GM21447 (cell line): ENCODE measurements around the gene TOLLIP.

Experiments used
- ATAC-seq: cut with Tn5 transposase; IDR thresholded peaks from one replicate; pipeline ENCODE4 v1.9.1; 2021; ENCODE audit not compliant: unreplicated experiment

The TOLLIP gene

DNA sequence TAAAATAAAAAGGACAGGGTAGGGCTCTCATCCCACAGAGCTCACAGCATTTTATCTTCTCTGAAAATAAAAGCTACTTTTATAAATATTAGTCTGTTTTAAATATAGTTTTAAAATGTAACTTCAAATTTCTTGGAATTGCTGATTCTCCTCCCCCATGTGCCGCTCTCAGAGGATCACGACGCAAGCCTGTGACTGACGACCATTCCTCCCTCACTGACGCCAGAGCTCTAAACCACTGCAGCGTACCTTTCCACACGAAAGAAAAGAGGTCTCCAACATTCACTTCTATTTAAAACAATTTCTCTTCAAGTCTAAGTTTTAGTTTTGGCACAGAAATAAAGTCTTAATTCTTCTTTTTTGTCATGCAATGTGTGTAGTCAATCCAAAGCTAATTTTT is 9.3 kb downstream of the TOLLIP start:
- no peak for ATAC-seq

DNA sequence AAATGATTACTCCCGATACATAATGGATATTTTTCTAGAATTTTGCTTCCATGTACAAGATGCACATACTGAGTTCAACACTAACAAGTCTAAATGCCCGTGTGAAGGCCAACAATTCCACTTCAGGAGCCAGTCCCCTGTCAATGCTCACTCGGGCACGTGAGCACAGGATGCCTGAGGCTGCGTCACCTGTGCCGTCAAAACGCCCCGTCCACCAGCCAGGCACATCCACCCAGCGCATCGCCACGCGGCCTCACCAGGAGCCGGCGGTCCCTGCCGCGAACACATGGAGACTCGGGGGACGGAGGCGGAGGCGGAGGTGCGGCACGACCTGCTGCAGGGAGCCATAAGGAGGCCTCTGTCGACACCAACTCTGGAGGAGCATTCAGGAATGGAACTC is 9.8 kb downstream of the TOLLIP start:
- no peak for ATAC-seq

DNA sequence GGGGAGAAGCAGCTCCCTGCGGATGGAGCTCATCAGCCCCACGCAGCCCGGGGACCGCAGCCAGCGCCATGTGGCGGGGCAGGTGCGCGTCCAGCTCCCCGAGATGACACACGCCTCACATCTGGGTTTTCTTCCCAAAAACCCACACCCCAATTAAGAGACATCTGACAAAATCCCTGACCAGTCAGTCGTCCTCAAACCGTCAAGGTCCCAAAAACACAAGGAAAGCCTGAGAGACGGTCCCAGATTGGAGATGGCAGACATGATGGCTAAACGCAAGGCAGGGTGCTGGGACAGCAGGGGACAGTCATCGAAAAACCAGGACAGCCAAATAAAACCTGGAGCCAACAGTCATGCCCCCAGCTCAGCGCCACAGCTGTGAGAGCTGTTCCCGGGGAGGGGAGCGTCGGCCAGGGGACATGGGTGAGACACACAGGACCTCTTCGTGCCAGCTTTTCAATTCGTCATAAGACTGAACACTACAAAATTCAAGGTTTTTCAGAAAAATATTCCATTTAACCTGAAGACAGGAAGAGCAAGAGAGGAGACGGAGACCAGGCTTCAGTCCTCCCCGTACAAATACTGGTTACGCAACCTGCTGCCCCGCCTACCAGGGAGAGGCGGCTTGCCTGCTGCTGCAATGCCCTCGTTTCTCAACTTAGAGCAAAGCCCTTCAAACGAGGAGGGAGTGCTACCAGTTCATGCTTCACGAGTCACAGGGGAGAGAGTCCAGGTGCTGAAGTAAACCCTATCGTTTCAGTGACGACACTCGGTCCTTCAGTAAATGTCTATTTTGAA is 10.5 kb downstream of the TOLLIP start:
- ATAC-seq: no peak

DNA sequence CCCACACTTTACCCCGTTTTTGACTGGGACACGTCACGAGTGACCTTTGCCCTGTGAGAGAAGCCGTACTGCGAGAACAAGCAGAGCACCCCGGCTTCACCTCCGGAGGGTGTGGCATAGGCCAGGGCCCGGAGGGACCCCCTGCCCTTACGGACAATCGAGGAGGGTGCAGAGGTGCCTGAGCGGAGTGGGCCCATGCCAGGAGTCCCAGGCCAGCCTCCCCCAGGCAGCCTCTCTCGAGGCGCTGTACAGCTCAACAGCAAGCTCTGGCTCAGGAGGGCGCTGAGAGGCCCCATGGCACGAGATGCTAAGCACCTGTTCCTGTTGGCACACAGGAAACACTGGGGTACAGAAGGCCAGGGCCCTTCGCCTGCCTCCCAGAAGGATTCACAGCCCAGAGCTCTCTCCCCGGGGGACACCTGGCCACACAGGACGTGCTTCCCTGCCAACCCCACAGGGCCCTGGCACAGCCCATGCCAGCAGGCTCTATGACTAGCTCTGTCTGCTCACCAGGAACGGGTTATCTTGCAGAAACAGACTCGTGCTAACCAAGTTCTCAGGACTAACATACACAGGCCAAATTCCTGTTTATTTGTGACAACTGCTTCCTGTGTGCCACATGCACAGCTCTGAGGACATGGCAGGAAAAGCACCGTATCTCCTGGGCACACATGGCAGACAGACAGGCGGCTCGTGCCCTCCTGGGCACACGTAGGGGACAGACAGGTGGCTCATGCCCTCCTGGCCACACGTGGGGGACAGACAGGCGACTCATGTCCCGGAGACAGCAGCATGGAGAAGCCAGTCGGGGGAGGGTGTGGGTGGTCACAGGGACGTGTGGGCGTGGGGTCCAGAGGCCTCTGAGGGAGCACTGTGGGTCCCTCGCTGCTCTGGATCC is 11.6 kb downstream of the TOLLIP start:
- no peak for ATAC-seq

DNA sequence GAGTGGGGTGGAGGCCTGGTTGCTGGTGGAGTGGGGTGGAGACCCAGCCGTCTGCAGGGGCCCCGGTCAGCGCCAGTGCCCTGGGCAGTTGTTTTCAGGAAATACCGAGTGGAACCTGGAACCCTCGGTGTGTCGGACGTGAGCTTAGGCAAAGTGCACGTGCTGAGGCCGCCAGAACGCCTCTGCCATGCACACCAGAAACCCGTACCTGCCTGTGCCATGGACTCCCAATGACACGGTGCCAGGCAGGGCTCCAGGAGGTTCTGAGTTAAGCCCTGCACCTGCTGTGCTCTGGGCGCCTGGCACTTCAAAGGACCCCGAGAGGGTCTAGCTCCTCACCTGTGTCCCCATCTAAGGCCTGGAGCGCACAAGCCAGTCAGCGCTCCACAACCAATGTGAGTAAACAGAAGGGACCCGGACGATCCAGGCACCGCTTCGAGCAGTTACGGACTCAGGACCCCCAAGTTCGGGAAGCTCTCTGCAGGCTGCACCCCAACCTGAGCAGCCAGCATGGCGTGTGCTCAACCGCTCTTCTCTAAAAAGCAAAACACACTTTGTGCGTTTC is 12.3 kb downstream of the TOLLIP start:
- ATAC-seq: no peak

DNA sequence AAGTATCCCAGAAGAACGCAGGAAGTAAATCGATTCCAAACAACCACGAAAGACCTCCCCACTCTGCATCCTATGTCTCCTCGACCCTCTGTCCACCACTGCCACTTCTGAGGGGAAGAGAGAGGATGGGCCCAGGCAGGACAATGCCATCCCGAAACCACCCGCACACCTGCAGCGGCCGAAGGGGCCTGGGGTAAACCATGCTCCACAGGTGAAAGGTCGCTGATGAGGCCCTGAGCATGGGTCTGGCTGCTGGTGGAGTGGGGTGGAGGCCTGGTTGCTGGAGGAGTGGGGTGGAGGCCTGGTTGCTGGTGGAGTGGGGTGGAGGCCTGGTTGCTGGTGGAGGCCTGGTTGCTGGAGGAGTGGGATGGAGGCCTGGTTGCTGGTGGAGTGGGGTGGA is 13.1 kb downstream of the TOLLIP start:
- ATAC-seq: no peak

DNA sequence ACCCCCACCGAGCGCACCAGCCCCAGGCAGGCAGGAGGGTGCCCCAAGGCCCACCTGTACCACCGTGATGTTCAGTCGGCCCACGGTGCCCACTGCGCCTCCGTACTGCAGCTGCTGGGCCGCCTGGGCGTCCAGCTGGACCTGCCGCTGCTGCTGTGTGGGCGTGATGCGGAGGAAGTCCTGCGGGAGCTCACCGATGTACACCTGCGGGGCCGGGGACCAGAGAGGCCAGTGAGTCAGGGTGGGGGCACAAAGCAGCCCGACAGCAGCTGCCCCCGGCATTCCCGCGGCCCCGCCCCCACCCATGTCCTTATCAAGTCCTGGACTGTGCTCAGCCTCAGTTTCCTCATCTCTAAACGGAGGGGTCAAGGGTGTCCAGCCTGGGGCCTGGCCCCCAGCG is 13.8 kb downstream of the TOLLIP start:
- no peak for ATAC-seq

DNA sequence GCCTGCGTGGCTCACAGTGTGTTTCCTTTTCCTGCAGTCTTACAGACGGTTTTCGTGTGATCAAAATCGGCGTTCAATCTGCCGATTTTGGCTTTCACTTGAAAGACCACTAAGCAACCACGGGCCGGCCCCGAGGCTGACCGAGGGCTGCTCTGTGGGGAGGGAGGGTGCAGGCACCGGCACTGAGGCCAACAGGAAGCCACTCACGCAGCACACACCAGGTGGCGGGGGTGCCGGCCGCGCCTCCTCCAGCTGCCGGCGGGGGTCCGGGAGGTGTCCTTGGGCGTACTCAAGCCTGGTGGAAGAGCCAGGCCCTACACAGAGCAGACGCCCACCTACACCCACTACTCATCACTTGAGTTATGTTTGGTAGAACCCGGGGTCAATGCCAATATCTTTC is 14.3 kb downstream of the TOLLIP start:
- no peak for ATAC-seq

DNA sequence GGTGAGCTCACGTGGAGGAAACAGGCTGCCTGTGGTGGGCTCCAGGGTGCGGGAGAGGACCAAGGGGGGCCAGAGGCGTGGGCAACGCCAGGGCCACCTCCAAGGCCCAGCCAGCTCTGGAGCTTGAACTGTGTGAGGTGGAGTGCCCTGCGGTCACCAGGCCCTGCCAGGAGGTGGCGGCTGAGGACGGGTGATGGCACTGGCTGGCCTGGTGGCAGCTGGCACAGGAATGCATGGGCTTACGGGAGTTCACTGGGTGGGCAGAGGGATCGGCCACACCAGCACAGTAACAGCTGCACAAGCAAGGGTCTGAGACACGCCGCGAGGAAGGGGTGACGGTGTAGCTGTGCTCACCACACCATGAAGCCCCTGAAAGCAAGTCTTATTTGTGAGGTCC is 15.8 kb downstream of the TOLLIP start:
- ATAC-seq: no peak

DNA sequence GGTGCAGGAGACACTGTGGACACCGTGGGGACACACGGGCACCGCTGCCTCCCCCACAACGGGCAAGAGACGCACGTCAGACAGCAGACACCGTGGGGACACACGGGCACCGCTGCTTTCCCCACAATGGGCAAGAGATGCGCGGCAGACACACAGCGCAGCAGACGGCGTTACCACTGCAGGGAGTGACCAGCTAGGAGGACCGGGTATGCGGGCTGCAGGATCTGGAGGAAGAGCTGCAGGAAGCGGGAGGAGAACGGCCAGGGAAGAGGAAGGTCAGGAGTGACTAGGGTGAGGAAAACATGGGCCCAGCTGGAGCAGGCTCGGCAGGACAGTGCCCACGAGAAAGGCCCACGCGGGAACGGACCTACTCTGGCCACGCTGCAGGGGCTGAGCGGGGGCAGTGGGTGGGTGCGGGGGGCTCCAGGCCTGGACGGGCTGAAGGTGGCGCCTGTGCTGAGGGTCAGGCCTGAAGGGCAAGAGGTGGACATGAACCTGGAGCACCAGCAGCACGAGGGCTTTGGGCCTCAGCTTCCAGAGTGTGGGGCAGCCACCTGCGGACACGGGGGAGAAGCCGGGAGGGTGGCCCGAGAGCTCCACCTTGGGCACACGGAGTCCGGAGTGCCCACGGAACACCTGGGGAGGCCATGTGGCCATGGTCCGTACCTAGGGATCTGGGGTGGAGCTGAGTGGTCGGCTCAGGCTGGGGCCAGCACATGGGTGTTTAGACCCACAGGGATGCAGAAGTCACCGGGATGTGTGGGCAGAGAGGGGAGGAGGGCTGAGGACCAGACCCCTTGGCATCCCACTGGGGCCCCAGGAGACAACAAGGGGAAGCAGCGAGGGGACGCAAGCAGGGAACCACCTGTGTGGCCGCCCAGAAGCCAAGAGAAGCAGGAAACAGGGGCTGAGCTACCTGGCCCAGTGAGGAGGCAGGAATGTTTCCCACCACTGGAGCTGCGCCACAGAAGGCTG is 16.5 kb downstream of the TOLLIP start:
- no peak for ATAC-seq

DNA sequence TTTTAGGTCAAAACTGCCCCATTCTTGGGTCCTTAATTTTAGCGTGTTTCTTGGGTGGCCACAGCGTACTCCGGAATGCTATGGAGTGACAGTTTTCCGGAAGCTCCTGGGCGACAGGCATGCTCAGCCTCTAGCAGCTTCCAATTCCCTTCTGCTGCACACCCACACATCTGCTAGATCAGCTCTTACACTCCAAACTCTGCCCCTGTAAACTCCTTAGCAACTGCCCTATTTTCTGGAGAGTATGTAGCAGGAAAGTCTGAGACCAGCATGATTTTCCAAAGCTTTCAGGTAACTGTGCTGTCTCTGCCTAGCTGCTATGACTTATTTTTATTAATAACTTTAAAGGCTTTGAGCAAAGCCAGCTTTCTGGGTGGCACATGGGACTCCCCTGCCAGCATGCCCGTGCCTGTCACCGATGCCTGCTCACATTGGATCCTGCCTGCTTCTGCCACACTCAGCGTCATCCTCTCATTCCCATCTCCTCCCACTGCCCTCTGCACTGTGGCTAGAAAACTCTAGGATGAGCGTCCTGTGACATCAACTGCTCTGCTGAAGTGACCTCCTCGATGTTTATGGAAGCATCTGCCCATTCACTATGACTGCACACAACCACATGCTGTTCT is 17.3 kb downstream of the TOLLIP start:
- ATAC-seq: no peak

DNA sequence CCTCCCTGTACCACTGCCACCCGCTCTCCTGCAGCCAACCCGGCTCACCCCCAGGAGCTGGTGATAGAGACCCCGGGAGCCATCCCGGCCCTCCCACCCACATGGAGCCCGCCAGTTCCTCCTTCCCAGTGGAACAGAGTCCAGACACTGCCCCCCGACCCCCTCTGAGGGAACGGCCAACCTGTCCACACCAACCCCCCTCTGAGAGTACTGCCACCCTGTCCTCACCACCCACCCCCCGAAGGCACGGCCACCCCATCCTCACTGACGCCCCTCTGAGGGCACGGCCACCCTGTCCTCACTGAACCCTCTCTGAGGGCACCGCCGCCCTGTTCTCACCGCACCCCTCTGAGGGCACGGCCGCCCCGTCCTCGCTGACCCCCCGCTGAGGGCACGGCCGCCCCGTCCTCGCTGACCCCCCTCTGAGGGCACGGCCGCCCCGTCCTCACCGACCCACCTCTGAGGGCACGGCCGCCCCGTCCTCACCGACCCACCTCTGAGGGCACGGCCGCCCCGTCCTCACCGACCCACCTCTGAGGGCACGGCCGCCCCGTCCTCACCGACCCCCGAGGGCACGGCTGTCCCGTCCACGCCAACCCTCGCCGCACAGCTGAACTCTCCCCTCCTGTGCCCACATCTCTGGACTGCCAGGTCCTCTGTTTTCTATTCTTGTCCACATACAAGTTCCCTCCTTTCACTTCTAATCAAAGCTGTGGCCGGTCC is 18.0 kb downstream of the TOLLIP start:
- ATAC-seq: no peak

DNA sequence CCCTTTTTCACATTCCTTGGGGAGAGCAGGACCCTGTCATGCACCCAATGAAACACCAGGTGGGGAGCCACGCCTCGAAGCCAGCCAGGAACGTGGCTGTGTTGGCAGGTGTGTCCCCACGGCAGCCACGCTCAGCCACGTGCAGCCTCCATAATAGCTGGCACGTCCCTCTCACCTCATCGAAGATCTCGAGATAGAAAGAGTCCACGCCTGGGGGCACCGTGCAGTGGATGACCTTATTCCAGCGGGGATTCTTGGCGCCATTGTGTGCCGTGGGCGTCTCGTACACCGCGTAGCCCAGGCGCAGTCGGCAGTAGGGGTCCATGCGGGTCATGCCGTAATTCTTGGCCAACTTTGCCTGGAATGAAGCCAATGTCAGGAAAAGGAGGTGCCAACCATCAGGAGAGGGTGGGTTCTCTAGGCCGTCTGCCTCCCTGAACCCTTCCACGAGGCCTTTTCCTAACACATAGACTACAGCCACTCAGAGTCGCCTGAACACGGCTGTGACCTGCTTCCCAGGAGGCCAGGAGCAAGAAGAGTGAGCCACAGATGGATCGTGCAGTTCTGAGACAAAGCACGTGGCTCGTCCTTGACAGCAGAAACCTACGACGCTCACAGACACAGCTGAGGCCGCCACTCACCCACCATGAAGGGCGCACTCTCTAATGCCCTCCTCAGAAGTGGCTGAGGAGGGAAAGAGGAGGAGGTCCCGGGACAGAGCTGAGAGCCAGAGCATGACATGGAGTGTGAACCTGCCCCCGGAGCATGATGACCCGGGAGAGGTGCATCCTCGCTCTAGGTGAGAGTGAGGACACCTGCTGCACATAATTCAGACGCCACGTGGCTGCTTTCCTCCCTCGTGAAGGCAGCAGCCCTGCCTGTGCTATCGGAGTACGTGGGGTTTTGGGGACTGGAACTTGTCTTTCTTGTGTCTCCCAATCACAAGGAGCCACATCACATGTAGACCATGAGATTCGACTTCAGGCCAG is 19.1 kb downstream of the TOLLIP start:
- no peak for ATAC-seq

DNA sequence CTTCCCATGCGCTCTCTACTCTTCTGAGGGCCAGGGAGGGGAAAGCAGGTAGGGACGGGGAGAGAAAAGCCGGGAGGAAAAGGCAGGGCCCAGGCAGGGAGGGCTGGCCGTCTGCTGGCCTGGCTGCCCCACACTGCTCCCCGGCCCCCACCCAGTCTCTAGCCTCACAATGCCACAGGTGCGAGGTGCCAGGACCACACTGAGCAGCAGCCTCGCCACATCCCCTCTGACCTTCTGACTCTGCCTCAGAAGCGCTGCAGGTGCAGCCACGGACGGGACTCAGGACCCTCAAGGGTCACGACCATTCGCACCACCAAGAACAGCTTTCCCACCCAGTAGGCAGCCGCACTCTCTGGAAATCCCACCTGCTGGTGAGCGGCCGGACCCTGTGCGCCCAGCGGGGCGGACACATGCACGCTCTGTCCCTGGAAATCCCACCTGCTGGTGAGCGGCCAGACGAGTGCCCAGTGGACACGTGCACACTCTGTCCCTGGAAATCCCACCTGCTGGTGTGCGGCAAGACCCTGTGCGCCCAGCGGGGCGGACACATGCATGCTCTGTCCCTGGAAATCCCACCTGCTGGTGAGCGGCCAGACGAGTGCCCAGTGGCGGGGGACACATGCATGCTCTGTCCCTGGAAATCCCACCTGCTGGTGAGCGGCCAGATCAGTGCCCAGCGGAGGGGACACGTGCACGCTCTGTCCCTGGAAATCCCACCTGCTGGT is 20.1 kb downstream of the TOLLIP start:
- ATAC-seq: no peak

DNA sequence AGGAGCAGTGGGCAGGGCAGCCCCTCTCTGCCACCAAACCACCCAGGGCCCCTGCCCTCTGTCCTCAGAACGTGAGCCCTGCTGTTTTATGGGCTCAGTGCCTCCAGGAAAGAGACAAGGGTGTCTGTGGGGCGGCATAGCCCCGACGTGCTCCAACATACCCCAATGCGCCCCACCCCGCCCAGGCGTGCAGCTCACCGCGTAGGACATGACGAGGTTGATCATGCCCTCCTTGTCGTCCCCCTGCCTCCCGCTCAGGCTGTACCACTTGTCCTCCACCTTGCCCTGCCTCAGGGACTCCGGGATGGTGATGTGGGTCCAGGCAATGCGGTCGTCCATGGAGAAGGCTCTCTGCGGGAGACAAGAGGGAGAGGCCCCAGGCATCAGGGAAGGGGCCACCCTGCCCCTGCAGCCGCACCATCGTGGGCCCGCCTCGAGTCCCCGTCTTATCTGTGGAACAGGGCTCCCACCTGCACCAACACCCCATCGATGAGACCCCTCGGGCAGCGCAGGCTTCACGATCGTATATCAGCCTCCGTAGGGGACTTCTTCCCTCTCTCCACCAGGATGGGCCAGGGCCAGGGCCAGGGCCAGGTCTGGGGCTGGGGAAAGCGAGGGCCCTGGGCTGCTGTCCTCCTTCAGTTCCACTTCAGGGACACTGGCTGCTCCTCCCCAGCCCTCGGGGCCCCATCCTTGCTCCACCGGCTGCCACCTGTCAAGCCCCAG is 20.8 kb downstream of the TOLLIP start:
- no peak for ATAC-seq

DNA sequence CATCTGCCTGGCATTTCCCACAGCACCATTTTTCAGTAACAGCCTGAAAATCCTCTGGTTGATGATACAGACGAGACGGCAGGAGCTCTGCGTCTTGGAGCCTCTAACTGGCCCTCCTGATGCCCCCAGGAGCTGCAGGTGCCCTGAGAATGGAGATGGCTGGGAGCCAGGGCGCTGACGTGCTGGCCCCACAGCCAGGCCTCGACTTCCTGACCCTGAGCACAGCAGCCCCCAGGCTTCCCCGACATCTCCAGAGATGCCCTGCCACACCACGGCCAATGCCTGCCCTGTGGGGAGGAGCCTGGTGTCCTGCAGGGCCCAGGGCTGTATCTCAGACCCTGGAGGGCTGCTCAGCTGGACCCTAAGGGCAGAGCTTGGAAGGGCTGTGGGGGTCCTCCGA is 21.5 kb downstream of the TOLLIP start:
- ATAC-seq: no peak

DNA sequence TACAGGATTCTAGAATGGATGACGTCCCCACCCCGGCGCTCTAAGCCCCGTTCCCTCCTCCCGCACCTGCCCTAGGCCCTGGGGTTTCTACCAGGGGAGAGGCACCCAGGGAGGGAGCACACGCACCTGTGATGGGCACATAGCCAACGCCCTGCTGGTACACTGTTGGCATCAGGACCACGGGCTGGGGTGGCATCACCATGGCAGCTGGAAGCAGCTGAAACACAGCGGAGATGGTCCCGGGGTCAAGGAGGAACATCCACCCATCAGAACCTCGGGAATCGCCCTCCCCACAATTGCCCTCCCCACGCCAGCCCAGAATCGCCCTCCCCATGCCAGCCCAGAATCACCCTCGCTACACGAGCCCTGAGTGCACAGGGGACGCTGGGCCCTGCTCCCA is 23.6 kb downstream of the TOLLIP start:
- no peak for ATAC-seq
